Pons (tissue), 1 donor: Measurements from ENCODE around the gene SYVN1.
"Not testable (repeated sequence)": the region's sequence is repeated elsewhere in the genome, so short reads cannot be mapped to it uniquely, and the experiment has no call there.

ENCODE experiments used
- DNase-seq: peaks from one replicate; pipeline ENCODE4 v3.0.0-alpha.2; 2016; ENCODE audit warnings: low spot score

Gene SYVN1

DNA sequence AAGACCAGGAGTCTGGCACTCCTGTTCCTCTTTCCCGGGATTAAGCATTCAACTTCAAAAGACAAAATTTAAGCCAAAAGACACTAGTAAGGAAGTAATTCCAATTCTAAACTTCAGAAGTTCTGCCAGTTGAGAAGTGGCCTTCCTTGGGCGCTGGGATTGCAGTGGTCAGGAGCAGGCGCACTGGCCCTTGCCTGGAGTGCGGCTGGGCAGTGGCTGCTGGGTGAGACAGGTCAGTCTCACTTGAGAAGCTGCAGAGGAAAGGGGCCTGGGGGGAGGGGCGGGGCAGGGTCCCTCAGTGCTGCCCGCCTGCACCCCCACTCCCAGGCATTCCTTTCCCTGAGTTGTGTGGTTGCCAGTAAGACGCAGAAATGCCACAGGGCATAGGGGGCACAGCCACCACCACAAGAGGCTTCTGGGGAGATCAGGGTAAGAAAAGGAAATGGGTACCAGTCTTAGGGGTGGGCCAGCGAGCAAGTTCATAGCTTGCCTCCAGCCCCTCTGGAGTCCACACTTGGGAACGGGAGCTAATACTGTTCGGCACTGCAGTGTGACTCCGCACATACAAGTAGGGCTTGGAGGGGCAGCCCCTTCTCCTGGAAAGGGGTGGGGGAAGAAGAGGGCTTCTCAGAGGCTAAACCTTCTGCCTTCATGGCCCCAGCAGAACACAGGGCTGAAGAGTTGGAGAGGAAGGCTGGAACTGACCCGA is 6.7 kb downstream of the SYVN1 start:
- no peak for DNase-seq

DNA sequence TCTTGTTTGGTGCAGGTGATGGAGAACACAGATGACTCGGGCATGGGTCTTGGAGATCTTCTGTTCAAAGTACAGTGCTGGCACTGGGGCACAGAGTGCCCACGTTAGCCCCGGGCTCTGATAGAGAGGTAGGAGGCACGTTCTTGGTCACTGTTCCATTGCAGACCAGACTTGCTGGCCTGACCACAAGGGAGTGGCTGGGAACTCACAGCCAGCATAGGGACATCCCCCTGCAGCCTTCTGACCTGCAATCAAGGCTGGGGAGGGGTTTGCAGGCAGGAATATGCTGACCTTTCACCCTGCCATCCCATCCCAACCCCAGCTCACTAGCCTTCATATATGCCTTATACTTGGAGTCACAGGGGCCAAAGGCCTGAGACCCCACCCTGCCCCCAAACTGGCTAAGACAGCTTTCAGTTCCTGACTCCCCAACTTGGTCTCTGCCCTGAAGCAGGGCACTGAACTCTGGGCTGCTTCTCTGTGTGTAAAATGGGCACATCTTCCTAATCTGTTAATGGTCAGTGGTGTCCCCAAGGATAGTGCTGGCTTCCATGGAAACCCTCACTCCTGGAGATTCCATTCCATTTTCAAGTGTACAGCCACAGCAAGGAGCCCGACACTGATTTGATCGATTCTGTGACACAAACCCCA is 7.6 kb downstream of the SYVN1 start:
- DNase-seq: no peak

DNA sequence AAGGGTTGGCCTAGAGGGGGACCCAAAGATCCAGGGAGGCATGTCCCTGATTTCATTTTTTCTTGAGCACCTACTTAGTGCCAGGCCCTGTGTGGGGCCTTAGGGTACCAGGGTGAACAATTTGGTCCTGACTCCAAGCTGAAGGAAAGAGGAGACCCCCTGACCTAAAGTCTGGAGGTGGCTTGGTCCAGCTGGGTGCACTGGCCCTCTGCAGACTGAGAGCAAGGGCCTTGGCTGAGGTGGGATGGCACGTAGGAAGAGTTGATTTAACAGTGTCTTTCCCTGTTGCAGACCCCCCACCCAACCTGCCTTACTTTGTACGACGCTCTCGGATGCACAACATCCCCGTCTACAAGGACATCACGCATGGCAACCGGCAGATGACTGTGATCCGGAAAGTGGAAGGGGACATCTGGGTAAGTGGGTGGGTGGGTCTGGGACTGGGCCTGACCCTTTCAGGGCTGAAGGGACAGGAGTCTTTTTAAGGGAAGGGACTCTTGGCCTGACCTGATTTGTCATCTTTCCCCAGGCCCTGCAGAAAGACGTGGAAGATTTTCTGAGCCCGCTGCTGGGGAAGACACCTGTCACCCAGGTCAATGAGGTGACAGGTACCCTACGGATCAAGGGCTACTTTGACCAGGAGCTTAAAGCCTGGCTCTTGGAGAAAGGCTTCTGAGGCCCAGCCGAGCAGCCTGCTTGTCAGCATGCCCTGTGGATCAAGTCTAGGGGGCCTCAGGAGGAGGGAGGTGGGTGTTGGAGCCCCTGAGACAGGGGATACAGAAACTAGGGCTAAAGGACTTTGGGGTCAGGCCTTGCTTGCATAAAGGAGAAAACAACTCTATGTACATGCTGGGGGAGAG is 8.9 kb downstream of the SYVN1 start:
- no peak for DNase-seq

DNA sequence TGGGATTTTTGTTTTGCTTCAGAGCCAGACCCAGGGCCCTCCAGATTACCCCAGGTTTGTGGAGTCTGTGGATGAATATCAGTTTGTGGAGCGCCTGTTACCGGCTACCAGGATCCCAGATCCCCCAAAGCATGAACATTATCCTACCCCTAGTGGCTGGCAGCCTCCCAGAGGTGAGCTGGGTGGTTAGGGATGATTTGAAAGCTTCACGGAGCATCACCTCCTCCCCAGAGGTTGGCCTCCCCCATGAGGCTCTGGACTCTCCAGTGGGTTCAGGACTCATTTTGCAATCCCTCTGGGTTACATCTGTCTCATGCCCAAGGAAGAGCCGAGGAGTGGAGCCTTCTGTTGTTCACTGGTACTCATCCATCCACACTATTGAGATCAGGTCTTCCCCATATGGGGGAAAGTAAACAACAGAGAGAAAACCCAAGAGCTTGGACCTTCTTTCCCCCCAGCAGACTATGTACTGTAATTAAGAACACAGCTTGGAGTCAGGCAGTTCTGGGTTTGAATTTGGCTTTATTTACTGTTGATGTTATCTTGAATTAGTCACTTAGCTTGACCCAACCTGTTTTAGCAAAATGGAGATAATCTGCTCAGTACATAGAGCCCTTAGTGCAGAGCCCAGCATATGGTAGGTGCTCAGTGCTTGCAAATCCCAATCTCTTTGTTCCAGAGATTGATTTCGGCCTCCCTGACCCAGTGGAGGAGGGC is 9.7 kb downstream of the SYVN1 start:
- DNase-seq: no peak

DNA sequence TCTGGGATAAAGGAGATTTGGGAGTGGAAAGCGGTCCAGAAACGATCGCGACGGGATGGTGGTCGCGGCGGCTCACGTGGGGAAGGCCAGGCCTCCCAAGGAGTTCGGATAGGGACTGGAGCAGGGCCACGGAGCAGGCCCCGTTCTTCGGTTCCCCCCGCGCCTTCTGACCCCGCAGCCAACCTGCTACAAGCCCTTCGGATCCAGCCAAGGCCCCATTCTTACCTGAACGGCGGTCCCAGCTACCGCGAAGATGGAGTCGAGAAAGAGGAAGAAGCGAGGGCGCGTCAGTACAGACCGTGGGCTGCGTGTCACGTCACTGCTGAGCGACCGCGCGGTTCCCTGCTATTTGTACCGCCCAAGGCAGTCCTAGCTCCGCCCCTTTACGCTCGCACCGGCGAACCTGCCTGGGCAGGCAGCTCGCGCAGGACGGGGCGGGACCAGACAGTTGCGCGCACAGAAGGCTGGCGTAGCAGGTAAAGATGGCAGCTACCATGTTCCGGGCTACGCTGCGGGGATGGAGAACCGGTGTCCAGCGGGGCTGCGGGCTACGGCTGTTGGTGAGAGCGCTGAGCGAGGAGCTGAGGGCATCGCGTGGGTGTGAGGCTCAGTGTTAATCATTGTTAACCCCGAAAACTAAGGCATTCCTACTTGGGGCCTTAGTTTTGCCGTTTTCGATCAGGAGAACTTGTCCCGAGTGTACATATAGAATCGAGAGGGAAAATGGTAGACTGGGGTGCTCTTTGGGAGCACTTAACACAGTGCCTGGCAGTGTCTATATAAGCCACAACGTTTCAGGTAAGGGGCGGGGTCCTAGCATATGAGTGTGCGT is 12.2 kb downstream of the SYVN1 start, which contains the start of the genes FAU and MRPL49:
Gene FAU (minus strand): TSS at position 270 of the 832 bp plus-strand sequence. CDS start 321 bp downstream, outside the sequence.
Gene MRPL49 (plus strand): TSS at position 457 of the 832 bp plus-strand sequence. CDS start 26 bp downstream, at position 483.
- peak; percentile 91 for DNase-seq

DNA sequence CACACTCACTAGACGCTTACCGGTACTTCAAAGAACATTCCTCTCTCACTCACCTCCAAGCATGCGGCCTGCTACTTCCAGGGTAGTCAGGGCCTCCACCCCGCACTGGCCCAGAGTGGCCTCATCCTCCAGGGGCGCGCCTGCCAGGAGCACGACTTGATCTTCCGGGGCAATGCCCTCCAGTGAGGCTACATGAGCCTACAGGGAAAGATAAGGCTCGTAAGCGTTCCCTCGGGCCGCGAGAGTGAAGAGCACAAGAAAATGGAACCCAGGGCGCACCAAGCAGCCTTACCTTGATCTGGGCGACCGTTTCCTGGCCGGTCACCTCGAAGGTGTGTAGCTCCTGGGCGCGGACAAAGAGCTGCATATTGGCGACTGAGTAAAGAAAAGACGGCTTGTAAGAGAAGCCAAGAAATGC is 12.9 kb downstream of the SYVN1 start:
- DNase-seq: no peak

DNA sequence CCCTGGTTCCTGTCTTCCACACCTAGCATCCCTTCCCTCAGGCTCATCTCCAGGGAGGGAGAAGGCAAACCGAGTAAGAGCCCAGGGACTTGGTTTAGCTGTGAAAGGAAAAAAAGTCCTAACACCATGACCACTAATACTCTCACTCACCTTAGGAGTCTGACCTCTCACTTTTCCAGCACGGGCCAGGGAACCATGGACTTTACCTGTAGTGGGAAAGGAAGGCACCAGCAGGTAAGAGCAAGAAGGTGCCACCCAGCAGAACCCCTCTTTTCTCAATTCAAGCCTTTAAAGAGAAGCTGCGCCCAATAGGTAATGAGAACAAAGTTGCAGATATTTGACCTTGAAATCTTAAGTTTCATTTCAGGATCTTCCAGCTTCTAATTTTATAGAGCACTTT is 13.5 kb downstream of the SYVN1 start:
- DNase-seq: no peak

DNA sequence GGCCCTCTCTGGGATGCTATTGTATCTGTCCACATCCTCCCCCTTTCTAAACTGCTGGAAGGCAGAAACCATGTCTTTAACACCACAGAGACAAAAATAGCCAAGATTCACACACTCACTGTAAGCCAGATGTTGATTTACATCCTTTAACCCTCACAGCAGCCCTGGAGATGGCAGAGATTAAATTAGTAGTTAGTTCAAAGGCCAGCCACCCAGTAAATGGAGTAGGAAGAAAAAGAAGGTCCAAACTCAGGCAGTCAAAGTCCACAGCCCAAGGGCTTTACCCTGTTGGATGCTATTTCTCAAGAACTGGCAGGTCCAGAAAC is 14.7 kb downstream of the SYVN1 start:
- no peak for DNase-seq

DNA sequence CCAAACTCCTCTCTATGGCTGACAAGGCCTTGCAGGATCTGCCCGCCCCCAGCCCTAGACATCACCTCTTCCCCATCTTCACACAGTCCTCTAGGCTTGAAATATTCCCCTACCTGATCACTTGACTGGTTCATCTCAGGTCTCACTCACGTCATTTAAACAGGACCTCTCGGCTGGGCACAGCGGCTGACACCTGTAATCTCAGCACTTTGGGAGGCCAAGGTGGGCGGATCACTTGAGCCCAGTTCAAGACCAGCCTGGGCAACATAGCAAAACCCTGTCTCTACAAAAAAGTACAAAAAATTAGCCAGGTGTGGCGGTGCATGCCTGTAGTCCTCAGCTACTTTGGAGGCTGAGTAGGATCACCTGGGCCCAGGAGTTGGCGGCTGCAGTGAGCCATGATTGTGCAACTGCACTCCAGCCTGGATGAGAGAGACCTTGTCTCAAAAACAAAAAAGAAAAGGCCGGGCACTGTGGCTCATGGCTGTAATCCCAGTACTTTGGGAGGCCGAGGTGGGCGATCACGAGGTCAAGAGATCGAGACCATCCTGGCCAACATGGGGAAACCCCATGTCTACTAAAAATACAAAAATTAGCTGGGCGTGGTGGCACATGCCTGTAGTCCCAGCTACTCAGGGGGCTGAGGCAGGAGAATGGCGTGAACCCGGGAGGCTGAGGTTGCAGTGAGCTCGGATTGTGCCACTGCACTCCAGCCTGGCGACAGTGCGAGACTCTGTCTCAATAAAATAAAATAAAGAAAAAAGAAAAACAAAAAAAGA is 15.2 kb downstream of the SYVN1 start:
- DNase-seq: not testable (repeated sequence)

DNA sequence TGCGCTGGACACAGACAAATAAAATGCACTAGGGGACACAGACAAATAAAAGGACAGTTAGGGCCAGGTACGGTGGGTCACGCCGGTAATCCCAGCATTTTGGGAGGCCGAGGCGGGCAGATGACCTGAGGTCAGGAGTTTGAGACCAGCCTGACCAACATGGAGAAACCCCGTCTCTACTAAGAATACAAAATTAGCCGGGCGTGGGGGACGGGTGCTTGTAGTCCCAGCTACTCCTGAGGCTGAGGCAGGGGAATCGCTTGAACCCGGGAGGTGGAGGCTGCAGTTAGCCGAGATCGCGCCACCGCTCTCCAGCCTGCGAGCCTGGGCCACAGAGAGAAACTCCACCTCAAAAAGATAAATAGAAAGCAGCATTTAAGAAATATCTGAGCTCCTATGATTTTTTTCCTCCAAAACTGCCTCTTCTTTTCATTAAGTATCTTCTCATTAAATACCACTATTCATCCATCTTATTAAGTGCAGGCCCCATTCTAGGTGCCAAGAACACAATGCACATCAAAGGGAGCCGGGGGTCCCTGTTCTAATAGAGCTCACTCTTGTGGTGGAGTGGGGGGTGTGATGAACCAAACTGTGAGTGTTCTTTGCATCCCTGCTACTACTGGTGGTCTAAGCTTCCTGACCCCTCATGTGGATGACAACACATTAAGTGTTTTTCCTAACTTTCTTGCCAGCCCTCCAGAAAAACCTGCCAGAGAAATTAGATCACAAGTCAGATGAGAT is 16.1 kb downstream of the SYVN1 start:
- no peak for DNase-seq

DNA sequence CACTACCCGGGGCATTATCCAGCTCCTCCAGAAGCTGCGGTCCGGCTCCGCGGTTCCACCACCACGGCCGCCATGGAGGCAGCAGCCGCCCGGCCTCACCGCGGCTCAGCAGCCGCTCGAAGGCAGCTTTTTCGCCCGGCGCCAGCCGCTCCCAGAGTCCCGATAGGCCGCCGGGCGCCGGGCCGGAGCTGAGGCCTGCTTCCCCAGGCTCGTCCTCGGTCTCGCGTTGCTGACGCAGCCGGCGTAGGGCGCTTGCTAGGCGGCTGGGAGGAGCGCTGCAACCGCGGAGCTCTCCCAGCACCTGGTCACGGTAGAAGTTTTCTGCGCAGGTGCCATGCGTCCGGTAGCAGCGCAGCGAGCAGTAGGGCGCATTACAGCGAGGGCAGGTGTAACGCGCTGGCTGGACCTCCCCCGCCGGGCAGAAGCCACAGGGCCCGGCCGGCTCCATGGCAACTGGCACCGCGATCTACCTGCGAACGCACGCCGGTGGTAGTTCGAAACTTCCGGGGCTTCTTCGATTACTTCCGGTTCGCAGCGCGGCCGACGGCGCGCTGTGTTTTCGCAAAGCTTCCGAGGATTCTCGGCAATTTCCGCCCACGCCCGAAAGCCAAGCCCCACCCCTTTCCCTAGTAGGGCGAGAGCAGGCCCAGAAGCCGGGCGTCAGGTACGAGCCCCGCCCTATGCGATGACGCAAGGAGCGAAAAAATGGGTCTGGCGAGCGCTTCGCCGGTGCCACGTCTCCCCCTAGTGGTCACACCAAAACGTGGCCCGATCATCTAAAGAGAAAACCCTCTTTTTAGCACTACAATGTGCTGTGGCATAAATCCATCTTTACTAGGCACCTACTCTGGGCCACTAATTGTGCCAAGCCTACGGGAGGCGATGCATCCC is 16.9 kb downstream of the SYVN1 start, which contains the start of gene ZNHIT2:
Gene ZNHIT2 (minus strand): TSS at position 496 of the 891 bp plus-strand sequence. CDS start 48 bp downstream, at position 448.
- peak; percentile 99 for DNase-seq

DNA sequence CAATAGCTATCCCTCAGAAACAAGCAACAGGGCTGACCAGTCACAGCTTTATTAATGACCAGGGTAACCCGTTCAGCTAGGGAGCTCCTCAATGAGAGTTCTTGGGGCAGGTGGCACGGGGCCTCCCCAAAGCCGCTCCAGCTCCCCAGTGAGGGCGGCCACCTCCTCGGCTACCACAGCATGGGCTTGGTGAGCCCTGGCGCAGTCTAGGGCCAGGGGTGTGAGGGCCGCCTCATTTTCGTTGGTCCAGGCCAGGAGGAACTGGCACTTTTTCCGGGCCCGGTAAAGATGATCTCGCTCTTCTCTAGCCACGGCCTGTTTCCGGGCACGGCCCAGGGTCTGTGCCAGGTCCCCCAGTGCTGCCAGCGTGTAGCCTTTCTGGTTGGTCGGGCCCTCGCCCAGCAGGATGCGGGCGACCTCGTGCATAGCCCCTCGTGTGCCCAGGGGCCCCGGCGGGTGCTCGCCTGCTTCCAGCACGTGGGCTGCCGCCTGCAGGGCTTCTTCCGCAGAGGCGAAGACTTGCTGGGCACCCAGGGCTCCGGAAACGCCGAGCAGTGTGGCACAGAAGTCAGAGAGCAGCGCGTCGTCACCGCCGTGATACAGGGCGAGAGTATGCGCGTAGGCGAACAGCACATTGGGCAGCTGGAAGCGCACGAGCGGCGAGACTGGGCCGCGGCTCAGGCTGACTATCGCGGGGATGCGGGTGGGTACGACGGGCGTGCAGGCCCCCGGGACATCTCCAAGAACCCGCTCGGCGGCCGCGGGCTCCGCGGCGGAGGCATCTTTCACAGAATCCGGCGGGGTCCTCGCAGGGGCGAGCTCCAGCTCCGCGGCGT is 17.7 kb downstream of the SYVN1 start:
- no peak for DNase-seq

DNA sequence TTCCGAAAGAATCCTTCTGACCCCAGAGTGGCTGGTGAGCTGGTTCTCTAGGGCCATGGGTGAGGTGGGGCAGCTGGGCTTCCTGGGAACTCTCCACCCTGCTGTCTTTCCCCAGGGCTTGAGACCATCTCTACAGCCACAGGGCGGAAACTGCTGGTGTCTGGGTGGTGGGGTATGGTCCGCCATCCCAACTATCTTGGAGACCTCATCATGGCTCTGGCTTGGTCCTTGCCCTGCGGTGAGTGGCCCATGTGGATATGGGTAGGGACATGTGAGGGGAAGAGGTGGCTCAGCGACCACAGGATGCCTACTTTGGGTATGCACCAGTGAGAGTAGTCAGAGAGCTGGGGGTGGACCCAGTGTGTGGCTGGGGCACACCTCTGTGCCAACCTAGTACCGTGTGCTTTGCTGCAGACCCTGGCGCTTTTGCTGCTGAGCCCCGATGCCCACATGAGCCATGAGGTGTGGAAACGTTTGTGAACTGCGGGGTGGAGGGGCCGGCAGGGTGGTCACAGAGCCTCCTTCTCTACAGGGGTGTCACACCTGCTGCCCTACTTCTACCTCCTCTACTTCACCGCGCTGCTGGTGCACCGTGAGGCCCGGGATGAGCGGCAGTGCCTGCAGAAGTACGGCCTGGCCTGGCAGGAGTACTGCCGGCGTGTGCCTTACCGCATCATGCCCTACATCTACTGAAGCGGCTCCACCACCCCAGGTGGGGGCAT is 18.8 kb downstream of the SYVN1 start:
- no peak for DNase-seq

DNA sequence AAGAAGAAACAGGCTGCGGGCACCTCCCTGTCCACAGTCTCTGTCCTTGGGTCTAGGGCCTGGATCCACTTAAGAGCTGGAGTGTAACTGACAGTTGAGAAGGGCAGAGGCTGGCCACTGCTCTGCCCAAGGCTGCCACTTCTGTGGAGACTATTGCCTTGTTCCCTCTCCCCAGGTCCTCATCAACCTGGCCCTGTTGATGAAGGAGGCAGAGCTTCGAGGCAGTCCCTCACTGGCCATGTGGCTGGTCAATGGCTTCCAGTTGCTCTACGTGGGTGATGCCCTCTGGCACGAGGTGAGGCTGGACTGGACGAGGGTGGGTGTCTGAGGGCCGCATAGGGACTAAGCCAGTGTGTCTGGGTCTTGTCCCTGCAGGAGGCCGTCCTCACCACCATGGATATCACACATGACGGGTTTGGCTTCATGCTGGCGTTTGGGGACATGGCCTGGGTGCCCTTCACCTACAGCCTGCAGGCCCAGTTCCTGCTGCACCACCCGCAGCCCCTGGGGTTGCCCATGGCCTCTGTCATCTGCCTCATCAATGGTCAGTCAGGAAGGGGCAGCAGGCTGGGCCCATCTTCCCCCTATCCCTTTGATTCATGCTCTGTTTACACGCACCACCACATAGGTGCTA is 19.7 kb downstream of the SYVN1 start:
- no peak for DNase-seq

DNA sequence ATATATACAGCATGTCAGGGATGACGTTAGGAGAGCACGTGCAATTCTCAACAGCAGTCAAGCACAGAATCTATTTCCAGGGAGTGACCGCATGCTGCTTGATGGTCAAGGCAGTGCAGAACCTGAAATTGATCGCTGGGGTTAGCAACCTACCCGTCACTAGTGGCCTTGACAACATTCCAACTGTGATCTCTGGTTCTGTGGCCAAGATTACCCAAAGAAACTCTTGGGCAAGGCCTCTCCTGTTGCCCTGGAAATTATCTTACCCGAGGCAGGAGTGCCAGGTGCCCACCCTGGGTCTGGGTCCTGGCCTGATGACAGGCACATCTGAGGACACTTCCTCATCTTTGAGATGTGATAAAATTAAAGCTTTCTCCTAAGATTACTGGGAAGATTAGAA is 20.5 kb downstream of the SYVN1 start:
- DNase-seq: no peak

DNA sequence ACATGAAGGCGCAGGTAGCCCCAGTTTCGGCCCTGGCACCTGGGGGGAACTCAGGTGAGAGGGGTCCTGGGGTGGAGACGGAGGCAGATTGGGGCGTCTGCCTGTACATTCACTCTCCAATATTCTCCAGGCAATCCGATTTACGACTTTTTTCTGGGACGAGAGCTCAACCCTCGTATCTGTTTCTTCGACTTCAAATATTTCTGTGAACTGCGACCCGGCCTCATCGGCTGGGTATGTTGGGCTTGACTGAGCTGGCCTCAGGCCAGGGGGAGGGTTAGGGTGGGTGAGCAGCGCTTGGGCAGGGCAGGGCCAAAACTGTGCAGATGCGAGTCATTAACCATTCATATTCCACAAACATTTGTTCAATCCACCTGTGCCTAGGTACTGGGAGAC is 21.0 kb downstream of the SYVN1 start:
- no peak for DNase-seq
